Vagina (tissue), 2 donors: ENCODE results near the gene PPARD. TPM values are rescaled to one million over a fixed set of nuclear protein-coding genes. Genes with fewer than 3 reads are reported as not detected.

Experiments used
- DNase-seq, 2 donors: peaks; one replicate each; pipeline ENCODE4 v3.0.0-alpha.2; 2017; ENCODE audit errors: extremely low spot score in 2 of 2
- H3K27ac ChIP-seq: fragments of 200-600 bp; sonication (generic); one replicate; pipeline ENCODE4 v1.5.1; 2019
- H3K27me3 ChIP-seq: fragments of 200-600 bp; sonication (generic); one replicate; pipeline ENCODE4 v1.5.1; 2019
- H3K36me3 ChIP-seq, 2 donors: fragments of 200-600 bp; sonication (generic); one replicate each; pipeline ENCODE4 v1.5.1; 2017 to 2019
- H3K4me1 ChIP-seq: fragments of 200-600 bp; sonication (generic); one replicate; pipeline ENCODE4 v1.5.1; 2019
- H3K4me3 ChIP-seq, 2 donors: fragments of 200-600 bp; sonication (generic); 1 replicate in 1 of 2; 2 replicates in 1 of 2; pipeline ENCODE4 v1.5.1; 2016 to 2019
- H3K9me3 ChIP-seq: fragments of 200-600 bp; sonication (generic); one replicate; pipeline ENCODE4 v1.5.1; 2019
- CTCF ChIP-seq, 3 experiments: fragments of 450-650 bp in 2 of 3; fragments of 200-600 bp in 1 of 3; sonication (generic) in 1 of 3; IDR thresholded peaks; one replicate each; pipeline ENCODE4 v1.5.1; 2017 to 2019; ENCODE audit warnings: antibody characterized with exemption in 3 of 3, mild to moderate bottlenecking in 2 of 3, moderate library complexity in 2 of 3
- POLR2A ChIP-seq, 2 donors: fragments of 450-650 bp; IDR thresholded peaks; one replicate each; pipeline ENCODE4 v1.6.1; 2017; ENCODE audit warnings: antibody characterized with exemption in 2 of 2, mild to moderate bottlenecking in 2 of 2, moderate library complexity in 2 of 2
- POLR2AphosphoS5 ChIP-seq, 2 donors: sonication (generic); formaldehyde crosslinking; IDR thresholded peaks; one replicate each; pipeline ENCODE4 v1.9.0; 2017; ENCODE audit warnings: antibody characterized with exemption in 2 of 2, mild to moderate bottlenecking in 2 of 2, low read depth in 1 of 2; ENCODE audit not compliant: insufficient read depth in 1 of 2
- intact Hi-C: fragments of 100-400 bp; cut with DNase I; formaldehyde crosslinking; loops from one replicate; pipeline ENCODE4 v1.15.1; 2023
- total RNA-seq: library from RNA; depleted of rRNA; stranded (reverse); fragments of >200 nt; gene quantifications from one replicate; pipeline ENCODE4 v1.2.3, GENCODE V29; 2016

PPARD gene
- total RNA-seq, 1 donor from 2014 or later = 21.9 TPM

- peak in 1 of 2 donors; percentile 62 for DNase-seq
- Histone ChIP-seq H3K36me3 (peaks cover 0 to 32% of the 10 kb centered on the region in 2 donors), H3K4me1 (no peaks in the 10 kb centered on the region), H3K4me3 (no peak overlapping the region), H3K27me3 (no peaks in the 10 kb centered on the region), H3K27ac (no peak overlapping the region), H3K9me3 (no peaks in the 10 kb centered on the region)
- intact Hi-C loops = no loop called here
- no peak for TF ChIP-seq CTCF (IDR thresholded peaks at IDR 0.05)
- no peak for TF ChIP-seq POLR2A (IDR thresholded peaks at IDR 0.05)
Observed at GRCh38 chr6:35351422-35351821, 9.1 kb downstream of the PPARD start.

GRCh38 chr6:35352735-35353134, 10.4 kb downstream of the PPARD start:
- H3K27me3 ChIP-seq = no peaks in the 10 kb centered on the region
- no peak overlapping the region for H3K27ac ChIP-seq
- DNase-seq = no peak
- H3K4me1 ChIP-seq = peaks cover 3% of the 10 kb centered on the region
- TF ChIP-seq POLR2A (IDR thresholded peaks at IDR 0.05) (no peak), CTCF (IDR thresholded peaks at IDR 0.05) (no peak), POLR2AphosphoS5 (IDR thresholded peaks at IDR 0.05; ENCODE audit: insufficient read depth in 1 of 2, low read depth in 1 of 2) (no peak)
- no peaks in the 10 kb centered on the region for H3K9me3 ChIP-seq
- H3K36me3 ChIP-seq = peaks cover 0 to 35% of the 10 kb centered on the region in 2 donors
- no peak overlapping the region for H3K4me3 ChIP-seq
- intact Hi-C loops = no loop called here

GRCh38 chr6:35354361-35355135, 12.2 kb downstream of the PPARD start:
- intact Hi-C loops = no loop called here
- peak in 1 of 2 donors; percentile 58 for DNase-seq
- H3K36me3 ChIP-seq = peaks cover 0 to 35% of the 10 kb centered on the region in 2 donors
- H3K27ac ChIP-seq = no peak overlapping the region
- H3K9me3 ChIP-seq = no peaks in the 10 kb centered on the region
- no peaks in the 10 kb centered on the region for H3K27me3 ChIP-seq
- no peak overlapping the region for H3K4me3 ChIP-seq
- TF ChIP-seq POLR2AphosphoS5 (IDR thresholded peaks at IDR 0.05; ENCODE audit: insufficient read depth in 1 of 2, low read depth in 1 of 2) = no peak
- TF ChIP-seq POLR2A (IDR thresholded peaks at IDR 0.05) = no peak
- TF ChIP-seq CTCF (IDR thresholded peaks at IDR 0.05) = no peak
- H3K4me1 ChIP-seq = peaks cover 15% of the 10 kb centered on the region

- Histone ChIP-seq H3K27me3 (no peaks in the 10 kb centered on the region), H3K4me1 (peaks cover 33% of the 10 kb centered on the region), H3K4me3 (no peak overlapping the region), H3K9me3 (no peaks in the 10 kb centered on the region), H3K36me3 (peaks cover 0 to 35% of the 10 kb centered on the region in 2 donors), H3K27ac (no peak overlapping the region)
- TF ChIP-seq POLR2AphosphoS5 (IDR thresholded peaks at IDR 0.05; ENCODE audit: insufficient read depth in 1 of 2, low read depth in 1 of 2) (no peak), CTCF (IDR thresholded peaks at IDR 0.05) (no peak), POLR2A (IDR thresholded peaks at IDR 0.05) (no peak)
- intact Hi-C loops = no loop called here
- no peak for DNase-seq
Observed at GRCh38 chr6:35356391-35356790, 14.0 kb downstream of the PPARD start.

- peaks cover 33% of the 10 kb centered on the region for H3K4me1 ChIP-seq
- TF ChIP-seq POLR2AphosphoS5 (IDR thresholded peaks at IDR 0.05; ENCODE audit: insufficient read depth in 1 of 2, low read depth in 1 of 2) = no peak
- no peak for TF ChIP-seq CTCF (IDR thresholded peaks at IDR 0.05)
- no peak for TF ChIP-seq POLR2A (IDR thresholded peaks at IDR 0.05)
- H3K4me3 ChIP-seq = no peak overlapping the region
- H3K27ac ChIP-seq = no peak overlapping the region
- peaks cover 0 to 26% of the 10 kb centered on the region in 2 donors for H3K36me3 ChIP-seq
- intact Hi-C loops = no loop called here
- no peaks in the 10 kb centered on the region for H3K9me3 ChIP-seq
- no peak for DNase-seq
- no peaks in the 10 kb centered on the region for H3K27me3 ChIP-seq
Observed at GRCh38 chr6:35357677-35358076, 15.3 kb downstream of the PPARD start.
